H9 (cell line): ENCODE results near the gene GLRA2. TPM values are rescaled to one million over a fixed set of nuclear protein-coding genes. Genes with fewer than 3 reads are reported as not detected.
"Not testable (repeated sequence)": the region's sequence is repeated elsewhere in the genome, so short reads cannot be mapped to it uniquely, and the experiment has no call there.

Experiments
- DNase-seq: peaks from one replicate; pipeline ENCODE4 v3.0.0-alpha.2; 2017
- H2AFZ ChIP-seq: one replicate; pipeline ENCODE4 v1.6.1; 2013; ENCODE audit warnings: mild to moderate bottlenecking, low read length, control low read depth, moderate library complexity
- H2AK5ac ChIP-seq: 2 replicates; pipeline ENCODE4 v1.6.1; 2013; ENCODE audit warnings: low read length, control low read depth, mixed read lengths; ENCODE audit not compliant: insufficient read length
- H2BK120ac ChIP-seq: one replicate; pipeline ENCODE4 v1.6.1; 2013; ENCODE audit warnings: low read depth, mild to moderate bottlenecking, low read length, control low read depth, inconsistent platforms; ENCODE audit not compliant: poor library complexity, severe bottlenecking
- H2BK12ac ChIP-seq: 2 replicates; pipeline ENCODE4 v1.6.1; 2013; ENCODE audit warnings: low read length, control low read depth, mixed read lengths, low read depth; ENCODE audit not compliant: insufficient read length
- H2BK15ac ChIP-seq: 2 replicates; pipeline ENCODE4 v1.6.1; 2013; ENCODE audit warnings: low read depth, low read length, control low read depth
- H2BK20ac ChIP-seq: one replicate; pipeline ENCODE4 v1.6.1; 2013; ENCODE audit warnings: low read depth, mild to moderate bottlenecking, low read length, control low read depth, inconsistent platforms; ENCODE audit not compliant: poor library complexity, severe bottlenecking
- H2BK5ac ChIP-seq: 2 replicates; pipeline ENCODE4 v1.6.1; 2013; ENCODE audit warnings: low read length, control low read depth, mixed read lengths; ENCODE audit not compliant: insufficient read length
- H3K14ac ChIP-seq: 2 replicates; pipeline ENCODE4 v1.6.1; 2013; ENCODE audit warnings: low read length, control low read depth; ENCODE audit not compliant: insufficient read depth
- H3K18ac ChIP-seq: 2 replicates; pipeline ENCODE4 v1.6.1; 2013; ENCODE audit warnings: low read depth, mild to moderate bottlenecking, mixed read lengths, low read length, control low read depth; ENCODE audit not compliant: insufficient read length
- H3K23ac ChIP-seq: 2 replicates; pipeline ENCODE4 v1.6.1; 2013; ENCODE audit warnings: low read length, control low read depth, mixed read lengths, low read depth; ENCODE audit not compliant: insufficient read length
- H3K23me2 ChIP-seq: 2 replicates; pipeline ENCODE4 v1.6.1; 2013; ENCODE audit warnings: low read depth, mild to moderate bottlenecking, mixed read lengths, low read length, control low read depth; ENCODE audit not compliant: insufficient read length, poor library complexity, severe bottlenecking
- H3K27ac ChIP-seq: 2 replicates; pipeline ENCODE4 v1.5.1; 2013; ENCODE audit warnings: low read length, control low read depth, mixed read lengths, low read depth; ENCODE audit not compliant: insufficient read length
- H3K27me3 ChIP-seq: 2 replicates; pipeline ENCODE4 v1.6.1; 2013; ENCODE audit warnings: low read length, control low read depth, inconsistent platforms; ENCODE audit not compliant: insufficient read depth
- H3K4ac ChIP-seq: 2 replicates; pipeline ENCODE4 v1.6.1; 2013; ENCODE audit warnings: low read depth, mild to moderate bottlenecking, control low read depth, inconsistent platforms, low read length, moderate library complexity
- H3K4me1 ChIP-seq: 2 replicates; pipeline ENCODE4 v1.6.1; 2013; ENCODE audit warnings: low read length, control low read depth, inconsistent platforms; ENCODE audit not compliant: insufficient read depth
- H3K4me2 ChIP-seq: 2 replicates; pipeline ENCODE4 v1.6.1; 2013; ENCODE audit warnings: low read length, control low read depth, mixed read lengths; ENCODE audit not compliant: insufficient read length, insufficient read depth
- H3K56ac ChIP-seq: 2 replicates; pipeline ENCODE4 v1.6.1; 2013; ENCODE audit warnings: low read depth, mild to moderate bottlenecking, mixed read lengths, low read length, control low read depth; ENCODE audit not compliant: insufficient read length
- H3K79me1 ChIP-seq: 2 replicates; pipeline ENCODE4 v1.6.1; 2013; ENCODE audit warnings: low read depth, mild to moderate bottlenecking, moderate library complexity, low read length, control low read depth, inconsistent platforms; ENCODE audit not compliant: insufficient read depth, poor library complexity, severe bottlenecking
- H3K79me2 ChIP-seq: 2 replicates; pipeline ENCODE4 v1.6.1; 2013; ENCODE audit warnings: low read length, control low read depth, inconsistent platforms; ENCODE audit not compliant: insufficient read depth
- H3K9ac ChIP-seq: 2 replicates; pipeline ENCODE4 v1.6.1; 2013; ENCODE audit warnings: low read length, control low read depth, mixed read lengths; ENCODE audit not compliant: insufficient read length; ENCODE audit errors: extremely low read depth
- H3K9me3 ChIP-seq: one replicate; pipeline ENCODE4 v1.6.1; 2013; ENCODE audit warnings: low read depth, low read length, inconsistent platforms; ENCODE audit not compliant: control insufficient read depth
- H3T11ph ChIP-seq: one replicate; pipeline ENCODE4 v1.6.1; 2013; ENCODE audit warnings: mild to moderate bottlenecking, low read length, control low read depth, inconsistent platforms
- H4K20me1 ChIP-seq: one replicate; pipeline ENCODE4 v1.6.1; 2013; ENCODE audit not compliant: control insufficient read depth, insufficient read length, insufficient read depth
- H4K5ac ChIP-seq: 2 replicates; pipeline ENCODE4 v1.6.1; 2013; ENCODE audit warnings: low read depth, mild to moderate bottlenecking, mixed read lengths, low read length, control low read depth; ENCODE audit not compliant: insufficient read length
- H4K8ac ChIP-seq: replicated peaks from 2 replicates; pipeline ENCODE4 v1.6.1; 2013; ENCODE audit warnings: low read length, control low read depth, mixed read lengths, low read depth; ENCODE audit not compliant: insufficient read length
- H4K91ac ChIP-seq: 2 replicates; pipeline ENCODE4 v1.6.1; 2013; ENCODE audit warnings: low read depth, mild to moderate bottlenecking, moderate library complexity, mixed read lengths, low read length, control low read depth; ENCODE audit not compliant: insufficient read length
- H3K27ac Mint-ChIP-seq, 3 experiments: 2 replicates in 2 of 3; 3 replicates in 1 of 3; pipeline ENCODE4 v1.8.0; 2020 to 2021; ENCODE audit warnings: mixed read lengths in 3 of 3, mild to moderate bottlenecking in 1 of 3, moderate library complexity in 1 of 3
- H3K27me3 Mint-ChIP-seq: 2 replicates; pipeline ENCODE4 v1.8.0; 2021; ENCODE audit warnings: low read depth, mild to moderate bottlenecking, moderate library complexity, mixed read lengths
- H3K36me3 Mint-ChIP-seq, 3 experiments: 2 replicates in 2 of 3; 3 replicates in 1 of 3; pipeline ENCODE4 v1.8.0; 2020 to 2021; ENCODE audit warnings: low read depth in 3 of 3, mixed read lengths in 3 of 3; ENCODE audit not compliant: insufficient read depth in 1 of 3
- H3K4me1 Mint-ChIP-seq, 2 experiments: 2 replicates each; pipeline ENCODE4 v1.8.0; 2020; ENCODE audit warnings: mixed read lengths in 2 of 2
- H3K4me3 Mint-ChIP-seq, 2 experiments: 2 replicates in 1 of 2; 3 replicates in 1 of 2; pipeline ENCODE4 v1.8.0; 2020 to 2021; ENCODE audit warnings: mild to moderate bottlenecking in 2 of 2, mixed read lengths in 2 of 2, moderate library complexity in 1 of 2
- H3K9me3 Mint-ChIP-seq, 2 experiments: 2 replicates in 1 of 2; 3 replicates in 1 of 2; pipeline ENCODE4 v1.8.0; 2020; ENCODE audit warnings: mild to moderate bottlenecking in 2 of 2, mixed read lengths in 2 of 2, moderate library complexity in 1 of 2
- WGBS: extraction: QIAGEN DNeasy Blood & Tissue Kit; methylation state at CpG from one replicate; pipeline ENCODE4 v1.1.7; 2013; ENCODE audit warnings: missing lambda C conversion rate, low lambda C conversion rate, mixed read lengths; ENCODE audit not compliant: insufficient read length; ENCODE audit errors: extremely low coverage; 5-methylcytosine and 5-hydroxymethylcytosine counted together
- total RNA-seq: library from RNA; stranded (reverse); gene quantifications from 2 replicates; pipeline ENCODE4 v1.2.1, GENCODE V29; 2021
- TF ChIP-seq, protein P1 (sequence below): fragments of 200-600 bp; sonication (generic); conservative IDR thresholded peaks from 3 replicates; pipeline ENCODE4 v1.8.0; 2021; ENCODE audit warnings: antibody characterized with exemption, mild to moderate bottlenecking

The GLRA2 gene
- total RNA-seq, 1 experiment from 2014 or later = not detected

DNA sequence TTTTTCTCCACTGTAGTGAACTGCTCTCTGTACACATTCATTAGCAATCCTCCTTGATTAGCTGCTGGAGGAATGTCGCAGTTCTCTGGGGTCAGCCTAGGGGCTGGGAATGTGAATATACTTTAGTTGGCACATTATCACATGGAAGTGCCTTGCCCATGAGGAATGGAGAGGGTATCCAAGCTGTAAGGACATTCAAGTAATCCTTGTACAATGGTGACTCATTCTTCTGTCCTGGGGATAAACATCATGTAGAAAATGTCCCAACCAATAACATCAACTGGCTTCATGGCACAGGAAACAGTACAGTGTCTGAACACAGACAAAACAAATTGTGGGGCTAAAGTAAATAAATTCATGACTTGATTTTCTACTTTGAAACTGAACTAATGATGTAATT lies 147.1 kb downstream of the GLRA2 start:
- no peak overlapping the region for H2AK5ac ChIP-seq
- no peak overlapping the region for H2BK15ac ChIP-seq
- H3K18ac ChIP-seq = no peak overlapping the region
- no peak overlapping the region for H2BK120ac ChIP-seq
- H4K20me1 ChIP-seq = no peaks in the 10 kb centered on the region
- no peak overlapping the region for H3K27ac ChIP-seq
- no peak overlapping the region for H3K9ac ChIP-seq
- no peak overlapping the region for H4K8ac ChIP-seq
- H2BK5ac ChIP-seq = no peak overlapping the region
- no peak overlapping the region for H4K91ac ChIP-seq
- H3K4me2 ChIP-seq = no peak overlapping the region
- TF ChIP-seq, protein P1, sequence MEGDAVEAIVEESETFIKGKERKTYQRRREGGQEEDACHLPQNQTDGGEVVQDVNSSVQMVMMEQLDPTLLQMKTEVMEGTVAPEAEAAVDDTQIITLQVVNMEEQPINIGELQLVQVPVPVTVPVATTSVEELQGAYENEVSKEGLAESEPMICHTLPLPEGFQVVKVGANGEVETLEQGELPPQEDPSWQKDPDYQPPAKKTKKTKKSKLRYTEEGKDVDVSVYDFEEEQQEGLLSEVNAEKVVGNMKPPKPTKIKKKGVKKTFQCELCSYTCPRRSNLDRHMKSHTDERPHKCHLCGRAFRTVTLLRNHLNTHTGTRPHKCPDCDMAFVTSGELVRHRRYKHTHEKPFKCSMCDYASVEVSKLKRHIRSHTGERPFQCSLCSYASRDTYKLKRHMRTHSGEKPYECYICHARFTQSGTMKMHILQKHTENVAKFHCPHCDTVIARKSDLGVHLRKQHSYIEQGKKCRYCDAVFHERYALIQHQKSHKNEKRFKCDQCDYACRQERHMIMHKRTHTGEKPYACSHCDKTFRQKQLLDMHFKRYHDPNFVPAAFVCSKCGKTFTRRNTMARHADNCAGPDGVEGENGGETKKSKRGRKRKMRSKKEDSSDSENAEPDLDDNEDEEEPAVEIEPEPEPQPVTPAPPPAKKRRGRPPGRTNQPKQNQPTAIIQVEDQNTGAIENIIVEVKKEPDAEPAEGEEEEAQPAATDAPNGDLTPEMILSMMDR = no peak
- WGBS = no CpG with 5 or more reads among the region's 1 CpG
- H3K27me3 ChIP-seq = no peaks in the 10 kb centered on the region
- no peak overlapping the region for H3K4ac ChIP-seq
- Mint-ChIP-seq H3K9me3 (peaks cover 65 to 67% of the 10 kb centered on the region in 2 experiments), H3K27me3 (no peaks in the 10 kb centered on the region), H3K36me3 (peaks cover 0 to 1% (median 0%) of the 10 kb centered on the region in 3 experiments; a peak in 3 of 7 replicates), H3K4me3 (no peak overlapping the region), H3K4me1 (no peaks in the 10 kb centered on the region), H3K27ac (no peak overlapping the region)
- no peak overlapping the region for H2AFZ ChIP-seq
- H3K79me2 ChIP-seq = no peaks in the 10 kb centered on the region
- no peak overlapping the region for H2BK20ac ChIP-seq
- H3T11ph ChIP-seq = no peak overlapping the region
- H3K4me1 ChIP-seq = no peaks in the 10 kb centered on the region; the same call in 1 of the 2 replicates
- no peak overlapping the region for H2BK12ac ChIP-seq
- H3K14ac ChIP-seq = no peak overlapping the region
- peaks cover 4% of the 10 kb centered on the region for H3K9me3 ChIP-seq
- H3K23me2 ChIP-seq = no peaks in the 10 kb centered on the region
- no peak overlapping the region for H3K23ac ChIP-seq
- H4K5ac ChIP-seq = no peak overlapping the region
- no peaks in the 10 kb centered on the region for H3K79me1 ChIP-seq
- H3K56ac ChIP-seq = no peak overlapping the region
- DNase-seq = no peak

DNA sequence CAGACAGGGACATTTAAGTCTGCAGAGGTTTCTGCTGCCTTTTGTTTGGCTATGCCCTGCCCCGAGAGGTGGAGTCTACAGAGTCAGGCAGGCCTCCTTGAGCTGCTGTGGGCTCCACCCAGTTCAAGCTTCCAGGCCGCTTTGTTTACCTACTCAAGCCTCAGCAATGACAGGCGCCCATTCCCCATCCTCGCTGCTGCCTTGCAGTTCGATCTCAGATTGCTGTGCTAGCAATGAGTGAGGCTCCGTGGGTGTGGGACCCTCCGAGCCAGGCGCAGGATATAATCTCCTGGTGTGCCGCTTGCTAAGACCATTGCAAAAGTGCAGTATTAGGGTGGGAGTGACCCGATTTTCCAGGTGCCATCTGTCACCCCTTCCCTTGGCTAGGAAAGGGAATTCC lies 159.0 kb downstream of the GLRA2 start:
- H4K20me1 ChIP-seq, H2BK20ac ChIP-seq, H3K27ac ChIP-seq, H3K23me2 ChIP-seq, H3K4me2 ChIP-seq, H3K79me2 ChIP-seq, H3K27me3 Mint-ChIP-seq, H2BK5ac ChIP-seq, H3K4me1 Mint-ChIP-seq, H3T11ph ChIP-seq, H4K91ac ChIP-seq, H3K27me3 ChIP-seq, H3K56ac ChIP-seq, H3K14ac ChIP-seq, H4K5ac ChIP-seq, H3K18ac ChIP-seq, H2BK12ac ChIP-seq, H2AFZ ChIP-seq, H3K23ac ChIP-seq, DNase-seq, H3K27ac Mint-ChIP-seq, H3K4ac ChIP-seq, H2BK15ac ChIP-seq, H2BK120ac ChIP-seq, H3K4me3 Mint-ChIP-seq, H2AK5ac ChIP-seq, H3K79me1 ChIP-seq, H3K4me1 ChIP-seq, H4K8ac ChIP-seq, H3K9ac ChIP-seq: not testable (repeated sequence)
- Mint-ChIP-seq H3K36me3 (peaks cover 20 to 31% (median 23%) of the 10 kb centered on the region in 3 experiments; a peak in 6 of 7 replicates), H3K9me3 (peaks cover 65 to 68% of the 10 kb centered on the region in 2 experiments)
- peaks cover 11% of the 10 kb centered on the region for H3K9me3 ChIP-seq
- no CpG with 5 or more reads among the region's 10 CpGs for WGBS
